ENCODE data around the gene SLC2A9.

DNA sequence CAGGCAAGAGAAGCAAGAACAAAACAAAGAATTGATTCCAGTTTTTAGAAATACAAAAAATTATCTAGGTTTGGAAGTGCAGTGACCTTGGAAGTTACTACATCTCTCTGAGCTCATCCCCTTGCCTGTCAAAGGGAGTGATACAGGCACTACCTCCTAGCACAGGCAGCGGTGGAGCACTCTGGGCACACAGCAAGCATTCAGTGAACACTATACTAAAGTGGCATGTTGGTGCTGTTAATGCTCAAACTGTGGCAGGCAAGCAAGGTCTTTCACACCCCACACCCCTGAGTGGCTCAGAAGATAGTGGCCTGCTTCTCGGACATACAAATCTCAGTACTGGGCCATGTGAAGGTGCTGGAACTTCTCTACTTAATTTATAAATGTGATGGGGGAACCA, 188.7 kb downstream of the SLC2A9 start:
- TF ChIP-seq, protein P1, sequence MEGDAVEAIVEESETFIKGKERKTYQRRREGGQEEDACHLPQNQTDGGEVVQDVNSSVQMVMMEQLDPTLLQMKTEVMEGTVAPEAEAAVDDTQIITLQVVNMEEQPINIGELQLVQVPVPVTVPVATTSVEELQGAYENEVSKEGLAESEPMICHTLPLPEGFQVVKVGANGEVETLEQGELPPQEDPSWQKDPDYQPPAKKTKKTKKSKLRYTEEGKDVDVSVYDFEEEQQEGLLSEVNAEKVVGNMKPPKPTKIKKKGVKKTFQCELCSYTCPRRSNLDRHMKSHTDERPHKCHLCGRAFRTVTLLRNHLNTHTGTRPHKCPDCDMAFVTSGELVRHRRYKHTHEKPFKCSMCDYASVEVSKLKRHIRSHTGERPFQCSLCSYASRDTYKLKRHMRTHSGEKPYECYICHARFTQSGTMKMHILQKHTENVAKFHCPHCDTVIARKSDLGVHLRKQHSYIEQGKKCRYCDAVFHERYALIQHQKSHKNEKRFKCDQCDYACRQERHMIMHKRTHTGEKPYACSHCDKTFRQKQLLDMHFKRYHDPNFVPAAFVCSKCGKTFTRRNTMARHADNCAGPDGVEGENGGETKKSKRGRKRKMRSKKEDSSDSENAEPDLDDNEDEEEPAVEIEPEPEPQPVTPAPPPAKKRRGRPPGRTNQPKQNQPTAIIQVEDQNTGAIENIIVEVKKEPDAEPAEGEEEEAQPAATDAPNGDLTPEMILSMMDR (IDR thresholded peaks at IDR 0.05; ENCODE audit: low read length), result no peak
- TF ChIP-seq EZH2phosphoT487 (IDR thresholded peaks at IDR 0.05; ENCODE audit: low read length), result no peak
- TF ChIP-seq EZH2 (optimal IDR thresholded peaks at IDR 0.05; ENCODE audit: low read depth, low read length), result no peak
